ENCODE data around the gene AVPI1.

Gene AVPI1, protein sequence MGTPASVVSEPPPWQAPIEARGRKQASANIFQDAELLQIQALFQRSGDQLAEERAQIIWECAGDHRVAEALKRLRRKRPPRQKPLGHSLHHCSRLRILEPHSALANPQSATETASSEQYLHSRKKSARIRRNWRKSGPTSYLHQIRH

DNA sequence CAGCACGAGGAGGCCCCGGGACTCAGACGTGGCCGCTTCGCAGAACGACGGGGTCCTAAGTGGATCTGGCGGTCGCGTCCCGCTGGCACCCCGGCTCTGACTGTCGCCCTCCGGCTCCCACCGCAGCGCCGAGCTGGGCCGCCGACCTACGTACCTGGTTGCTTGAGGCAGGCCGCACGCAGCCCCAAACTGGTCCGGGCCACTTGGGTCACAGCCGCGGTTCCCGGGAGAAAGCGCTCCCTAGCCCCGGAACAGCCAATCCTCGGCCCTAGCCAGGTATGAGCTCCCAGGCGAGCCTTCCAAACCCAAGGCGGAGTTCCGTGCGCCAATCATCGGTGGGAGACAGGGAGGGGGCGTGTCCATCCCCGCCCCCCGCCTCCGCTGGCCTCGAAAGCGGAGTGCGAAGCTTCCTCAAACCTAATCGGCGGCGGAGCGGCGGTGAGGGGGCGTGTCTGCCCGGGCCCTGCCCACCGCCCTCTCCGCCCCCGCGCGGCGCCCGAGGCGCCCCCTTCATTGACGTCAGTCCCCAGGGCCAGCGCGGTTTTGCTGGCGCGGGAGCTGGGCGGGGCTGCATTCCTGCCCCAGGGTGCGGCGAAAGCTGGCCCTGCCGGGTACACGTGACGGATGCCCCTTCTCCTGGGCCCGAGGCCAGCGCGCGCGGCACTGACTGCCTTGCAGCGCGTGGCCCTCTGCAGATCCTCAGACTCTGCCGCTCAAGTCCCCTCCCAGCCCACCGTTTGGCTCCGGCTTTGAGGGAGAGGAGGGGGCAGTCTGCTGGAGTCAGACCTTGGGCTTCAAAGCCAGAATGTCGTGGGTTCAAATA, at the start of gene AVPI1:
TSS of gene AVPI1 (minus strand) at position 280 of the 823 bp plus-strand sequence. CDS start 7,336 bp downstream, outside the sequence.
- peak; percentile 93 for DNase-seq (ENCODE audit: low read depth)

DNA sequence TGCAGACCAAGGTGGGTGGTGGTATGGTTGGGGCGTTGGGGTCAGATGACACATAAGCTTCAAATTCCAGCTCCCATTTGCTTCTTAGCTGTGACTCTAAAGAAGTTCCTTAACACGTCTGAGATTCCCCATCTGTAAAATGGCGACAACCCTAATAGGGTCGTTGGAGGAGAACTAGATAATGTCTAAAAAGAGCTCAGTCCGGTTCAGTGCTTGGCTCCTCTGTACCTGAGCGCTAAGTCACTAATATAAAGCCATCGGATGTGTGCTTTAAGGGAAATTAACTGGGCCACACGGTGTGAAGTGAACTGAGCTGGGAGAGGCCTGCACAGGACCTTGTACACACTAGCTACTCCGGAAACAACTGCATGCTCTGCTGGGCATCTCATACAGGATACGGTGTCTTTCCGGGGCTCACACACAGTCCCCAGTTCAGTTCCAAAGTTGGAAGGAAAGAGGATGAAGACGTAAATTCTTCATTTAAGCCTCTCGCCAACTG, 49.4 kb upstream of the AVPI1 start:
- DNase-seq (ENCODE audit: low read depth) = no peak

DNA sequence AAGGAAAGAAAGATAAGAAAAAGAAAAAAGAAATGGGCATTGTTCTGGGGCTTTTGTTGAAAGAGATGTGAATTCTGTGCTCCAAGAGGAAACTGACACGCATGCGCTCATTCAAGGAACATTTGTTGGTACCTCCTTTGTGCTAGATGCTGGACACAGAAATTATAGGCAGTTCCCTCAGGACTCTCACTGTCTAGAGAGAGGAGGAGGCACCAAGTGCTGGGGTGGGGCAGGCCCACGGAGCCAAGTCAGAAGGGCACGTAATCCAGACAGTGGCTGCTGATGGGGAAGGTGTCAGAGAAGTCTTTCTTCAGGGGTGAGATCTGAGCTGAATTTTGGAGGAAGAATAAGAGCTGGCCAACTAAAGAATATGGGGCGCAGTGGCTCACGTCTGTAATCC, 47.0 kb upstream of the AVPI1 start:
- DNase-seq (ENCODE audit: low read depth) = no peak

DNA sequence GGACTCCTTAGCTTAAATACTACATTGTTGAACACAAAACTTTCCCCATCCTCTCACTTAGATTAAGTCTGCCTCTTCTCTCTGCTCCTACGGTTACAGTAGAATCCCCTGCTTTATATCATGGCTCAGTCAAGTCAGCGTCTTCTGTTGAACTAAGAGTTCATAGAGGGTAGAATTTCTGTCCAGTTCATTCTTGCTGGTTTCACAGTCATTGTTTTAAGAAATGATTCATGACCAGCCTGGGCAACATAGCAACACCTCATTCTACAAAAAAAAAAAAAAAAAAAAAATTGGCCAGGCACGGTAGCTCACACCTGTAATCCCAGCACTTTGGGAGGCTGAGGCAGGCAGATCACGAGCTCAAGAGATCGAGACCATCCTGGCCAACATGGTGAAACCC, 46.2 kb upstream of the AVPI1 start:
- no peak for DNase-seq (ENCODE audit: low read depth)

DNA sequence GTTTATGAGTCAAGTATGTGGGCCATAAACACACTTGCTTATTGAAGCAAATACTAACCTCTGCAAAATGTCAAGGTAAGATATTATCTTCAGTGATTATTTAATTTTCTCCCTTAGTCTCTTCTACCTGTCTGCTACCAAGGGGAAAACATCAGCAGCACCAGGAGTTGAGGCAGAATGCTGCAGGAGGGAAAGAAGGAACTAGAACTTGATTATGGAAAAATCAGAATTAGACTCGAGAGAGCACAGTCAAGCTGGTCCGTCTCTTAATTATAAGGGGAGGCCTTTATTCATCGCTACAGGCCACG, 45.0 kb upstream of the AVPI1 start:
- no peak for DNase-seq (ENCODE audit: low read depth)

GRCh38 chr10:97731346-97732051, 44.5 kb upstream of the AVPI1 start:
- DNase-seq (ENCODE audit: low read depth) = peak; percentile 27

- no peak for DNase-seq (ENCODE audit: low read depth)
Observed at GRCh38 chr10:97729014-97729413, 42.0 kb upstream of the AVPI1 start.

- DNase-seq (ENCODE audit: low read depth) = no peak
Observed at GRCh38 chr10:97726636-97727178, 39.7 kb upstream of the AVPI1 start.

GRCh38 chr10:97724341-97724941, 37.4 kb upstream of the AVPI1 start:
- DNase-seq (ENCODE audit: low read depth) = no peak

GRCh38 chr10:97723001-97723400, 36.0 kb upstream of the AVPI1 start:
- DNase-seq (ENCODE audit: low read depth) = no peak

DNA sequence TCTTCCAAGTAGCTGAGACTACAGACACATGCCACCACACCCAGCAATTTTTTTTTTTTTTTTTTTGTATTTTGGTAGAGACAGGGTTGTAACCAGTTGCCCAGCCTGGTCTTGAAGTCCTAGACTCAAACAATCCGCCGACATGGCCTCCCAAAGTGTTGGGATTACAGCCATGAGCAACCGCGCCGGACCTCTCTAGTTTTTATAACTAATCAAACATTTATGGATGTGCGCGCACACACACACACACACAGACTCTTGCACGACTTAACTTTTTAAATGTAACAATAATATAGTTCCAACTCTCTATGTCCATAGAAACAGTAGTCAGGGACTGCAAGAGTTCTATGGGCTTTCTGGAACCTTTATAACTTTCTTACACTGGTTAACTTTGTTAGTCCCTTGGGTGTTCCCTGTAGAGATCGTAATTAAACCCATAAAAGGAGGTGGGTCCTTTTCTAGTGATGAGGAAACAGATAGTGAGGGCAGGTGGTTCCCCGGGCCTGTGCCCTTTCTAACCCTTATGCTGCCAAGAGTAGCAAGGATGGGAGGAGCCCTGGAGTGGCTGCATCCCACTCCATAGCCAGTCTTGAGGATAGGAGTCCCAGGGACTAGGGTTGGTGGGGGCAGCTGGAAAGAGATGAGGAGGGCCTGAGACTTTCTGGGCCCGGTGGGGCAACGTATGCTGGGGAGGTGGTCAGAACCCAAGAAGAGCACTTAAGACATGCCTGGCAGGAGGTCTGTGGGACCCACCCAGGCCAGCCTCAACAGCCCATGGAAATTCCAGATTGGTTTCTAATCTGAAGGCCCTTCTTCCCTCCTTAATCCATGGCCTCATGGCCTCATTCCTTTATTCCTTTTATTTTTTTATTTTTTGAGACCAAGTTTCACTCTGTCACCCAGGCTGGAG, 35.1 kb upstream of the AVPI1 start:
- no peak for DNase-seq (ENCODE audit: low read depth)

- no peak for DNase-seq (ENCODE audit: low read depth)
Observed at GRCh38 chr10:97719602-97720001, 32.6 kb upstream of the AVPI1 start.

GRCh38 chr10:97718659-97719142, 31.7 kb upstream of the AVPI1 start:
- DNase-seq (ENCODE audit: low read depth) = no peak

- DNase-seq (ENCODE audit: low read depth) = no peak
Observed at GRCh38 chr10:97718178-97718577, 31.1 kb upstream of the AVPI1 start.

DNA sequence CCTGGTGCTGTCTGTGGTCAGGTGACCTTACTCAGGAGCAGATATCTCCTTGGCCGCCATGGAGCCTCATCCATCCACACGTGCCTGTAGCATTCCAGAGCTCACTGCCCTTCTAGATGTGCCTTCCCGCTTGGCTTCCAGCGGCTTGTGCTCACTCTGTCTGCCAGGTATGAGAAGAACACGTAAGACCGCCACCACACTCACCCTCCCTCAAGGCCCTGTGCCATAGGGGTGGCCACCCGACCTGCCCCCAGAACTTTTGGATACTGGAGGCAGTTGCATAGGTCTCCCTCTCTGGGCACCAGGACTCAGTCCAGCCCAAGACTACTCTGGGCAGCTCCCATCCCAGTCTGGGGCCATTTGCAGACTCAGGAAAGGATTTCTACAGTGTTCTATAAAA, 30.6 kb upstream of the AVPI1 start:
- no peak for DNase-seq (ENCODE audit: low read depth)

DNA sequence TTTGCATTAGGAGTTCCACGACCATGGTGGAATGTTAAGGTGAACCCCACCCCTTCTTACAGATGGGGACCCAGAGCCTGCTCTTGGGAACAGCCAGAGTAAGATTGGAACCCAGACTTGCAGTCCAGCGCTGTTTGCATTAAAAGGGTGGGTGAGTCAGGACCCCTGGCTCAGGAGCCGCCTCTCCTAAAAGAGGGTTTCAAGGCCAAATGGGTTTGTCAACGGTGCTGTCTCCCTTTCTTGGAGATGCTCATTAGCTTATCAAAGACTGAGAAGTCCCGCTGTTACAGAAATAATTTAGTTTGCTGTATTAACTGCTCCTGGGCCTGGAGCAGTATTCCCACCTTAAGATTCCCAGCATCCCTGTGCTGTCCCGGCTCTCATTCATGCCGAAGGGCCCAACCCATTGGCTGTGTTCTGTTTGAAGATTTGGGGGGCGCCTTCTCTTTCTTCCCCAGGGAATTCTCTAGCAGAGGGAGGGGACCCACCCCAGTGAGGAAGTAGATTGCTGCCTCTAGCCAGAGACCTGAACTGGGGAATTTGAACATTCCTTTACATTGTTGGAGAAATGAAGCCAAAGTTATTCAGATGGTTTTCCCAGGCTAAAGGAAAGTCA, 28.3 kb upstream of the AVPI1 start:
- DNase-seq (ENCODE audit: low read depth) = no peak

GRCh38 chr10:97714401-97715258, 27.6 kb upstream of the AVPI1 start:
- DNase-seq (ENCODE audit: low read depth) = no peak

GRCh38 chr10:97713826-97714400, 26.9 kb upstream of the AVPI1 start:
- peak; percentile 26 for DNase-seq (ENCODE audit: low read depth)

- DNase-seq (ENCODE audit: low read depth) = no peak
Observed at GRCh38 chr10:97713339-97713825, 26.3 kb upstream of the AVPI1 start, which contains the start of gene MARVELD1. Gene MARVELD1 (plus strand): TSS chr10:97713730. CDS start chr10:97713877, 147 bp downstream.

Measured in stimulated activated CD8-positive, alpha-beta memory T cell treated with anti-CD3 and anti-CD28 coated beads, Interleukin-4, amount 100 ng/mL, for 24 hours (primary cell).